ENCODE data around the gene NFATC4. TPM values are rescaled to one million over a fixed set of nuclear protein-coding genes. Genes with fewer than 3 reads are reported as not detected.

NFATC4 gene
- total RNA-seq, 2 donors from 2014 or later: 11.2 to 24.0 TPM

GRCh38 chr14:24401810-24402702, 34.1 kb downstream of the NFATC4 start:
- DNase-seq: no peak
- TF ChIP-seq, protein P1, sequence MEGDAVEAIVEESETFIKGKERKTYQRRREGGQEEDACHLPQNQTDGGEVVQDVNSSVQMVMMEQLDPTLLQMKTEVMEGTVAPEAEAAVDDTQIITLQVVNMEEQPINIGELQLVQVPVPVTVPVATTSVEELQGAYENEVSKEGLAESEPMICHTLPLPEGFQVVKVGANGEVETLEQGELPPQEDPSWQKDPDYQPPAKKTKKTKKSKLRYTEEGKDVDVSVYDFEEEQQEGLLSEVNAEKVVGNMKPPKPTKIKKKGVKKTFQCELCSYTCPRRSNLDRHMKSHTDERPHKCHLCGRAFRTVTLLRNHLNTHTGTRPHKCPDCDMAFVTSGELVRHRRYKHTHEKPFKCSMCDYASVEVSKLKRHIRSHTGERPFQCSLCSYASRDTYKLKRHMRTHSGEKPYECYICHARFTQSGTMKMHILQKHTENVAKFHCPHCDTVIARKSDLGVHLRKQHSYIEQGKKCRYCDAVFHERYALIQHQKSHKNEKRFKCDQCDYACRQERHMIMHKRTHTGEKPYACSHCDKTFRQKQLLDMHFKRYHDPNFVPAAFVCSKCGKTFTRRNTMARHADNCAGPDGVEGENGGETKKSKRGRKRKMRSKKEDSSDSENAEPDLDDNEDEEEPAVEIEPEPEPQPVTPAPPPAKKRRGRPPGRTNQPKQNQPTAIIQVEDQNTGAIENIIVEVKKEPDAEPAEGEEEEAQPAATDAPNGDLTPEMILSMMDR (IDR thresholded peaks at IDR 0.05): no peak
- H3K36me3 ChIP-seq: no peaks in the 10 kb centered on the region
- peaks cover 12% of the 10 kb centered on the region for H3K4me1 ChIP-seq
- H3K4me3 ChIP-seq: no peak overlapping the region
- intact Hi-C loops (cut with DNase I): no loop called here
- H3K27me3 ChIP-seq: no peaks in the 10 kb centered on the region
- H3K9me3 ChIP-seq: no peaks in the 10 kb centered on the region
- no peak overlapping the region for H3K27ac ChIP-seq
- peak overlapping the region in 1 of 2 donors; percentile 31 for H3K9ac ChIP-seq (ENCODE audit: low read depth in 2 of 2, low read length in 2 of 2)

DNA sequence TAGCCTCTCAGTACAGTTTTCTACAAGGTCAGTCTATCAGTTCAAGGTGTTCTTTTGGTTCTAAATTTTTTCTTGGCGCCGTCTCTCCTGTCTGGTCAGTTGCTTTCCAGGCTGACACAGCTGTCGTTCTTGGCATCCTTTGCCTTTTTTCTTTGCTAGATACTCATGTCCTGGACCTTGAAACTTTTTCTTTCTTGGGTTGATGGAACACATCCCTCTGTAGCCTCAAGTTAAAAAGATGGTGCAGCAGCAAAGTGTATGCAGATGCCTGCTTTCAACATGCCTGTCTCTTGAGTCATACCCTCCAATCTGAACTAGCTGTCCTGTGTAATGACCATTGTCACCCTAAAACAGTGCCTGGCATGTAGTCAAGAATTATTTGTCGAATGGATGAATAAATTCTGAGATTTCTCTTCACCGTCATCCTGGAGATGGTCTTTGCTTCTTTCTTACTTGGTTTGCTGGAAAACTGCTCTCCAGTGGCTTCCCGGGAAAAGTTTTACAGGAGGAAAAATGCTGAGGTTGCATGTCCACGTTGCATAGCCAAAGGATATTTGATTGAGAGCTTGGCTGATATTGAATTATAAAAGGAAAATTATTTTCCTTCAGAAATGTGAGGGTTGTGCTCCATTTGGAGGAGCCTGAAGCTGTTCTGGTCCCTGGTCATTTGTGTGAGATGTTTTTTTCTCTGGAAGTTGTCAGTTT, 35.5 kb downstream of the NFATC4 start:
- no peaks in the 10 kb centered on the region for H3K36me3 ChIP-seq
- intact Hi-C loops (cut with DNase I): no loop called here
- TF ChIP-seq, protein P1 (IDR thresholded peaks at IDR 0.05): no peak
- H3K27me3 ChIP-seq: no peaks in the 10 kb centered on the region
- no peak overlapping the region for H3K4me3 ChIP-seq
- no peak for DNase-seq
- H3K27ac ChIP-seq: no peak overlapping the region
- H3K9ac ChIP-seq (ENCODE audit: low read depth in 2 of 2, low read length in 2 of 2): no peak overlapping the region
- no peaks in the 10 kb centered on the region for H3K9me3 ChIP-seq
- H3K4me1 ChIP-seq: peaks cover 8% of the 10 kb centered on the region

DNA sequence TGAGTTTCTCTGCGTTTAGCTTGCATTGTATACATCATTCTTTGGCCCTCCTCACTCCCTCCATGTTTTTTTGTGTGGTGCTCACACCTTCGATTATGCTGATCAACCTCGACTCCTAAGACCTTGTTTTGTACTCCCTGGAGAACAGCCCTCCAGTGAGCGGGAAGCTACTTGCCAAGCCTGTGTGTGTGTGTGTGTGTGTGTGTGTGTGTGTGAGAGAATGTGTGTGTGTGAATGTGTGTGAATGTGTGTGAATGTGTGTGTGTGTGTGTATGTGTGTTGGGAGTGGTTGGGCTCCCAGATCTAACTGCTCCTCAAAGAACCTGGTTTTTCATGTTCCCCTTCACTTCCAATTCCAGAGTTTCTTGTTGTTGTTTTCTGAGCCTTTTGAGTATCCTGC, 36.8 kb downstream of the NFATC4 start:
- intact Hi-C loops (cut with DNase I): no loop called here
- H3K36me3 ChIP-seq: no peaks in the 10 kb centered on the region
- no peak overlapping the region for H3K9ac ChIP-seq (ENCODE audit: low read depth in 2 of 2, low read length in 2 of 2)
- no peak overlapping the region for H3K27ac ChIP-seq
- peaks cover 7% of the 10 kb centered on the region for H3K4me1 ChIP-seq
- H3K9me3 ChIP-seq: no peaks in the 10 kb centered on the region
- no peak for DNase-seq
- TF ChIP-seq, protein P1 (IDR thresholded peaks at IDR 0.05): no peak
- no peaks in the 10 kb centered on the region for H3K27me3 ChIP-seq
- H3K4me3 ChIP-seq: no peak overlapping the region

DNA sequence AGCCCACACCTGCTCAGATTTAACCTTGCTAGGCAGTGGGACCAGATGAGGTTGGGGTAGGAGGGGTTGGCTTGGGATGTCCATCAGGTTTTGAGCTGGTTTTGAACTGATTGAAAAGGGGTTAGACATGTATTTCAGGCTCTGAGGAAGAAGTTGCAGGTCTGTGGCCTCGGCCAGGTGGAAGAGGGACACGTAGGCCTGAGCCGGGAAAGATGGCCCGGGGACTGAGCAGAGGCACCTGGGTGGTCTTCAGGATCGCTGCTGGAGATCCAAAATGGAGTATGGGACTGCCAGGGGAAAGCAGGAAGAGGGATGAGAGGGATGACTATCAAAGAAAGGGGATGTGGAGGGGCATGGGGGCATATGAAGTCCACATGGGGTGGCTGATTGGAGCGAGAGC, 38.4 kb downstream of the NFATC4 start:
- Histone ChIP-seq H3K9ac (ENCODE audit: low read depth in 2 of 2, low read length in 2 of 2) (no peak overlapping the region), H3K27ac (no peak overlapping the region), H3K4me3 (no peak overlapping the region), H3K9me3 (no peaks in the 10 kb centered on the region), H3K36me3 (no peaks in the 10 kb centered on the region), H3K4me1 (no peaks in the 10 kb centered on the region), H3K27me3 (no peaks in the 10 kb centered on the region)
- TF ChIP-seq, protein P1 (IDR thresholded peaks at IDR 0.05): no peak
- no peak for DNase-seq
- intact Hi-C loops (cut with DNase I): no loop called here

DNA sequence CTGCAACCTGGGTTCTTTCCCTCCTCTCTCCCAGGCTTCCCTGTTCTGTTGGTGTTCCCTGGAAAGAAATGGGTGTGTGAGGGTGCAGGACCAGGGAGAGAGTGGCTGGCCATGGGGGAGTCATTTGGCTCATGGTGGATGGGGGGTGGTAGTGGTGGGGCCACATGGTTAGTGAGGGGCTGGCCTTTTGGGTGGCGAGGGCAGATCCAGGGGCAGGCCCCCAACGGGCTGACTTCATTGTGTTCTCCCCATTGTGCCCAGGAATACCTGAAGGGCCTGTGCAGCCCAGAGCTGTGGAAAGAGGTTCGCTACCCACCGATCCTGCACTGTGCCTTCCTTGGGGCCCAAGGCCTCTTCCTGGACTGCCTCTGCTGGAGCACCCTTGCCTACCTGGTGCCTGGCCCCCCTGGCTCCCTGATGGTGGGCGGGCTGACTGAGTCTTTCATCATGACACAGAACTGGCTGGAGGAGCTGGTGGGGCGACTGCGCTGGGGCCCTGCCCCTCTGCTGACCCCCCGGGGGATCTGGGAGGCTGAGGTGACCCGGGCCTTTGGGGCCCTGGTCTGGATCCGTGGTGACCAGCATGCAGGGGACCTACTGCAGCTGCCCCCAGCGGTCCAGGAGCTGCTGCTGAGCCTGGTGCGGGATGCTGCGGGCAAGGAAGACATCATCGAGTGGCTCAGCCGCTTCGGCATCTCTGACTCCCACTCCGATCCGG, 39.8 kb downstream of the NFATC4 start:
- Histone ChIP-seq H3K9ac (ENCODE audit: low read depth in 2 of 2, low read length in 2 of 2) (no peak overlapping the region), H3K9me3 (no peaks in the 10 kb centered on the region), H3K4me3 (no peak overlapping the region), H3K36me3 (no peaks in the 10 kb centered on the region), H3K27ac (no peak overlapping the region), H3K27me3 (no peaks in the 10 kb centered on the region), H3K4me1 (no peaks in the 10 kb centered on the region)
- TF ChIP-seq, protein P1 (IDR thresholded peaks at IDR 0.05): no peak
- intact Hi-C loops (cut with DNase I): no loop called here
- no peak for DNase-seq
